H4 (cell line): Measurements from ENCODE around the gene ZMYND15. TPM values are rescaled to one million over a fixed set of nuclear protein-coding genes. Genes with fewer than 3 reads are reported as not detected.

Experiments used
- DNase-seq: peaks from one replicate; pipeline ENCODE4 v3.0.0-alpha.2; 2015; ENCODE audit warnings: low spot score
- total RNA-seq: library from RNA; depleted of rRNA; stranded (reverse); fragments of >200 nt; shearing (Covaris generic); gene quantifications from 2 replicates; pipeline ENCODE4 v1.2.3, GENCODE V29; 2014

ZMYND15 gene
- total RNA-seq, 1 experiment from 2014 or later = not detected

DNA sequence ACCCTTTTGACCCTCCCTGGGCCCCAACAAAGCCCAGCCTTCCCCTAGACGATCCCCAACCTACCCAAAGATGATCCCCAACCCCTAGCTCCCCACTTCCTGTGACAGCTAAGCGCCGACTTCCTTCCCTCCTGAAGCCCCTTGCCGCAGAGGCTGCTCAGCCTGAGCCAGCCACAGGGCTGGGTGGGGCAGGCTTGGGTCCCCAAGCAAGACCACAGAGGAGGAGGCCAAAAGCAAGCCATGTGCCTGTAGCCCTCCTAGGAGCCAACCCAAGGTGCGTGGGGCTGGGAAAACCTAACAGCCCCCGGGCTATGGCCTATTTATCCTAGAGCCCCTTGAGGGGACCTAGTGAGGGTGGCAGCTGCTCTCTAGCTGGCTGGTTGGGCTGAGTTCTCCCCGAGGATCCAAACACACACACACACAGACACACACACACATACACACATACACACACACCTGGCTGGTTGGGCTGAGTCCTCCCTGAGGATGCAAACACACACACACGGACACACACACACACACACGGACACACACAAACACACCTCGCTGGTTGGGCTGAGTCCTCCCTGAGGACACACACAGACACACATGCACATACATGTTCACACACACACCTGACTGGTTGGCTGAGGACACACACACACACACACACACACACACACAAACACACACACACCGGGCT, 24.4 kb upstream of the ZMYND15 start:
- no peak for DNase-seq

DNA sequence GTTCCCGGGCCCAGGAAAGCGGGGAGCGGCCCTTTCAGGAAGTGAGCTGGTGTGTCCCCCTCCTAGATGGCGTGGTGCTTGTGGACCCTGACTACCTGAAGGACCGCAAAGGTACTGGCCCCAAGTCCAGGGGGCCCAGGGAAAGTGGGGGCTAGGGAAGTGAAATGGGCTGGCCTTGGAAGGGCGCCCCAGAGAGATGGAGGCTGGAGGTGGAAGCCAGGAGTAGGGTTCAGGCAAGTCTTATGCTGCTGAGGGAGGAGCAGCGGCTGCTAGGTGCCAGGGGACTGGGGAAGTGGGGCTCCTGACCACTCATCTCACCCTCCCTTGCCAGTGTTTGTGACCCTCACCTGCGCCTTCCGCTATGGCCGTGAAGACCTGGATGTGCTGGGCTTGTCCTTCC, 23.6 kb upstream of the ZMYND15 start:
- DNase-seq = no peak

GRCh38 chr17:4717791-4718190, 21.8 kb upstream of the ZMYND15 start:
- DNase-seq = no peak

GRCh38 chr17:4718276-4718675, 21.4 kb upstream of the ZMYND15 start:
- no peak for DNase-seq

GRCh38 chr17:4719146-4719545, 20.5 kb upstream of the ZMYND15 start:
- DNase-seq = no peak

DNA sequence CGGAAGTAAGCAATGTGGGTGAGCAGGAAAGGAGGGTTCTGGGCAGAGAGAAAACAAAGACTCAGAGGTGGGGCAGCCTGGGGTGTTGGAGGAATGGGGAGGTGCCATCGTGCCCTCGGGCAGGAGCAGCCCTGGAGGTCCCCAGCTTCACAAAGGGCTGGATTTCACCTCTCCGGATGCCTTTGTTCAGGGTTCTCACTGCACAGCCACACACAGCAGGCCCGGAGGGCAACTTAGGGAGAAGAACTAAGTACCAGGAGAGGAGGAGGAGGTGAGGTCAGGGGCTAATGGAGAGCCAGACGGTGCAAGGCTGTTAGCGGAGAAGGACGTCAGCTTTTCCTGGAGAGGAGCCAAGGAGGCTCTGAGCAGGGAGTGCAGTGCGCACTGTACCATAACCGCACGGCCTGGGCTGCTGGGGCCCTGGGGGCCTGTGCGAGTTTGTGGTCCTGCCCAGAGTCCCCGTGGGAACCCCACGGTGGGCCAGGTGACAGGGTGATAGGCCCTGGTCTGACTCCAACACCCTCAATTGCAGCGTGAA, 19.9 kb upstream of the ZMYND15 start:
- DNase-seq = no peak

DNA sequence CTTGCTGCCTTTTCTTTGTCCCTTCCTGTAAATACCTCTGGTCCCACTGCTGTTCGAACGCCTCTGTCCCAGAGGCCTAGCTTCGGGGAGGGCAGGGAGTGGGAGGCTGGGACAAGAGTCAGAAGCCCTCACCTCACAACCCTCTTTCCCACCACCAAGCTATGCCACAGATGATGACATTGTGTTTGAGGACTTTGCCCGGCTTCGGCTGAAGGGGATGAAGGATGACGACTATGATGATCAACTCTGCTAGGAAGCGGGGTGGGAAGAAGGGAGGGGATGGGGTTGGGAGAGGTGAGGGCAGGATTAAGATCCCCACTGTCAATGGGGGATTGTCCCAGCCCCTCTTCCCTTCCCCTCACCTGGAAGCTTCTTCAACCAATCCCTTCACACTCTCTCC, 18.8 kb upstream of the ZMYND15 start:
- no peak for DNase-seq

DNA sequence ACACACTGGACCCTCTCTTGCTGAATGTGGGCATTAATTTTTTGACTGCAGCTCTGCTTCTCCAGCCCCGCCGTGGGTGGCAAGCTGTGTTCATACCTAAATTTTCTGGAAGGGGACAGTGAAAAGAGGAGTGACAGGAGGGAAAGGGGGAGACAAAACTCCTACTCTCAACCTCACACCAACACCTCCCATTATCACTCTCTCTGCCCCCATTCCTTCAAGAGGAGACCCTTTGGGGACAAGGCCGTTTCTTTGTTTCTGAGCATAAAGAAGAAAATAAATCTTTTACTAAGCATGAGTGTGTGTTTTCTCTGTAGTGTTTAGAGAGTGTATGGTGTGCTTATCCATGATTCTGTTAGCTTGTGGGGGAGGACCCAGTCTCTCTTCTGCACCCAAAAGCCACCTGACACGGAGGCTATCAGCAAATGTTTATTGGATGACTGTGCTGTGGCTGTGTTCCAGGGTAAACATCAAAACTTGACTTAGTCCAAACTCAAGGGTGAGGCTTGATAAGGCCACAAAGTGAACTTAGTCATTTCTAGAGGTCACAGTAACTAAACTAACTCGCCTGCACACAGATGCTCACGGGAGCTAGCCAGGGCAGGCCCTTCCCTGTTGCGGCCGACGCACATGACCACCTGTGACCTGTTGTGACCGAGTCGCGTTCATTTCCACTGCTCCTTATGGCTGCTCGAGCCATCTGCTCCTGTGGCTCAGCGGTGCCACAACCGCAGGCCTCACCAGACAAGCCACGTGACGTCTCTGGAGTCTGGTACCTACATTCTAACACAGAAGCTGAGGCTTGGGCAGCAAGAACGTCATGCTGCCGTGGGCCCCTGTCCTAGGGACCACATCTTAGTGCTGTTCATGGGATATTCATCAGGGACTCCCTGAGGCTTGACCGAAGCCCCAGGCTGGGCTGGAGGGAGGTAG, 18.2 kb upstream of the ZMYND15 start:
- DNase-seq = peak; percentile 57

DNA sequence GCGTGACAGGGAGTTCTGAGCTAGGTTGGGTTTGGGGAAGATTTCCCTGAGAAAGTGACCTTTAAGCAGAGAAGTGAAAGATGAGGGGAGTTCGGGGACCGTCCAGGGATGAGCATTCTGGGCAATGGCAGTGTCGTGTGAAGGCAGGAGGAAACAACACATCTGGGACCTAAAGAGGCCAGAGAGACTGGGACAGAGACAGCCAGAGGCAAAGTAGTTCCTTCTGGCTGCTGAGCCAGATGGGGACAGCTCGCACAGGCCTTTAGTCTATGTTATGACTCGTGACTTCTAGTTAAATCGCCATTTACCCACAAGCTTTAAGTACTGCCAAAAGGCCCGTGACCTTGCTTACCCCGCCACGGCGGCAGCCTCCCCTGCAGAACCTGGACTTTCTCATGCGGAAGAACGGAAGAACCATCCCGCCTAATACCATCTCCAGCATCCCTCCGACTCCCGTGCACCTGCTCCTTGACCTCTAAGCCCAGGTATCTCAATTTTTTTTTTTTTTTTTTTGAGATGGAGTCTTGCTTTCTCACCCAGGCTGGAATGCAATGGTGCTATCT, 16.9 kb upstream of the ZMYND15 start:
- no peak for DNase-seq

DNA sequence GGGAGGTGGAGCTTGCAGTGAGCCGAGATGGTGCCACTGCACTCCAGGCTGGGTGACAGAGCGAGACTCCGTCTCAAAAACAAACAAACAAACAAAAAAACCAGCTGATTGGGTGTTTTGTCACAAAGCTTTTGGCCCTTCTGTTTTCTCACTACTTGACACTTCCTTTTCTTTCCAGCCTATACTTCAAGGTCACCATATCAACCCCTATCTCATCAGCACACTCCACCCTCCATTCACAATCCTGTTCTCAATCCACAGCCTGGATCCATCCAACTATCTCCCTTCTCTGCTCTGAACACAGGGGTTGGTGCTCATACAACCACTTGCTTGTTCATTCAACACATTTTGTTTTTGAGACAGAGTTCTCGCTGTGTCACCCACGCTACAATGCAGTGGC, 15.0 kb upstream of the ZMYND15 start:
- DNase-seq = no peak

- DNase-seq = no peak
Measured at GRCh38 chr17:4725646-4726310, 13.9 kb upstream of the ZMYND15 start.

DNA sequence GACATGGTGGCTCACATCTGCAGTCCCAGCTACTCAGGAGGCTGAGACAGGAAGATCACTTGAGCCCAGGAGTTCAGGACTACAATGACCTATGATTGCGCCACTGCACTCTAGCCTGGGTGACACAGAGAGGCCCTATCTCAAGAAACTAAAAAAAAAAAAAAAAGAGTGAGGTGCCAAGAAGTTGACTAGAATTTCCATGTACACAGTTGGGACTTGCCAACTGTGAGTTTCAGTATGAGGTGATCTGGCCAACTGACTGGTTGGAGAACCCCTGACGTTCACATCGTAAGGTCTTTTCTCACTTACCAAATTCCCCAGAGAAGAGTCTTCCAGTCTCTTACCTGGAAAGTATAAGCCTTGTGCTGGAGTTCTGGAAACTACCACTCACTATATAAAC, 11.5 kb upstream of the ZMYND15 start:
- DNase-seq = no peak

- no peak for DNase-seq
Measured at GRCh38 chr17:4733073-4733531, 6.5 kb upstream of the ZMYND15 start.

- DNase-seq = no peak
Measured at GRCh38 chr17:4734857-4735475, 4.7 kb upstream of the ZMYND15 start.

- no peak for DNase-seq
Measured at GRCh38 chr17:4735876-4736651, 3.6 kb upstream of the ZMYND15 start.

- no peak for DNase-seq
Measured at GRCh38 chr17:4738136-4739121, 1.2 kb upstream of the ZMYND15 start.

DNA sequence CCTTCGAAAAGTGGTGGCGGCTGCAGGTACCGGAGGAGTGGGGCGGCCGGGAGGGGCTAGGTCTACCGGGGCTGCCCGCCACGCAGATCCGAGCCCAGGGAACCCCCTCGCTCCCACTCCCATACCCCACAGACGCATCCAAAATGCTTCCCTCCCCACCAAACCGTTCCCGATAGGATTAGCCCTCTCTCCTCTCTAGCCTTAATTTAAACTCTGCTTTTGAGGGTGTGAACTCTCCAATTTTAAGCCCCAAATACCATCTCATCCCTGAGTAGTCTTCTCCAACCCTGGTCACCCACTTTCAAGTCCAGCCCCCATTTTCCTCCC, 355 bp downstream of the ZMYND15 start:
- no peak for DNase-seq

- no peak for DNase-seq
Measured at GRCh38 chr17:4740584-4740983, 951 bp downstream of the ZMYND15 start.

DNA sequence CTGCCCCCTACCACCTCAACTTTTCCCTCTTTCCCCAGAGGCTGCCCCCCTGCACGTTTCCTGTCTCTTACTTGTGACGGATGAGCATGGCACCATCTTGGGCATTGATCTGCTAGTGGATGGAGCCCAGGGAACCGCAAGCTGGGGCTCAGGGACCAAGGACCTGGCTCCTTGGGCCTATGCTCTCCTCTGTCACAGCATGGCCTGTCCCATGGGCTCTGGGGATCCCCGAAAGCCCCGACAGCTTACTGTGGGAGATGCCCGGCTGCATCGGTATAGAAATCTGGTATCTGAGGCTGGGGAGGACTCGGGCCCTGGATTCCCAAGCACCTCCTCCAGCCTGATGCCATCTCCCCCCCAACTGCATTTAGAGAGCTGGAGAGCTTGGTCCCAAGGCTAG, 1.9 kb downstream of the ZMYND15 start:
- DNase-seq = no peak

DNA sequence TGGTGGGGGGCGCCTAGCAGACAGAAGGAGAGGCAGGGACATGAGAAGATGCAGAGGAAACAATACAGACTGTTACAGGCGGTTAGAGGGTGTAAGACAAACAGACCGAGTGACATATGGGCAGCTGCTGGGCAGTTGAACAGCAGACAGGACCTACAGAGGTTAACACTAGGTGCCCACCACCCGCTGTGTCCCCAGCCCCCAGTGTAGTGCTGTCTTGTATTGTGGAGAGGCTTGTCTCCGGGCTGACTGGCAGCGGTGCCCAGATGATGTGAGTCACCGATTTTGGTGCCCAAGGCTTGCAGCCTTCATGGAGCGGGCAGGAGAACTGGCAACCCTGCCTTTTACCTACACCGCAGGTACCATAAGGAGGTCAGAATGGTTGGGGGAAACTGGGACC, 2.5 kb downstream of the ZMYND15 start:
- DNase-seq = no peak
